ENCODE data around the gene SLC4A1AP.
"Not testable (repeated sequence)": the region's sequence is repeated elsewhere in the genome, so short reads cannot be mapped to it uniquely, and the experiment has no call there.

The SLC4A1AP gene

GRCh38 chr2:27663285-27664153, at the start of gene SLC4A1AP, which contains the start of gene SUPT7L:
Gene SLC4A1AP (plus strand): TSS chr2:27663889. CDS start chr2:27663915, 26 bp downstream.
Gene SUPT7L (minus strand): TSS chr2:27663614. CDS start chr2:27662192, 1,422 bp downstream.
- DNase-seq = peak; percentile 76

- no peak for DNase-seq
Measured at GRCh38 chr2:27613985-27614384, 49.7 kb upstream of the SLC4A1AP start.

- no peak for DNase-seq
Measured at GRCh38 chr2:27615316-27615715, 48.4 kb upstream of the SLC4A1AP start.

- no peak for DNase-seq
Measured at GRCh38 chr2:27621524-27621923, 42.2 kb upstream of the SLC4A1AP start.

- no peak for DNase-seq
Measured at GRCh38 chr2:27622921-27623384, 40.7 kb upstream of the SLC4A1AP start.

- DNase-seq = no peak
Measured at GRCh38 chr2:27624943-27625342, 38.7 kb upstream of the SLC4A1AP start.

GRCh38 chr2:27626323-27626722, 37.4 kb upstream of the SLC4A1AP start:
- DNase-seq = not testable (repeated sequence)

- DNase-seq = not testable (repeated sequence)
Measured at GRCh38 chr2:27626921-27627320, 36.8 kb upstream of the SLC4A1AP start.

GRCh38 chr2:27627963-27628766, 35.5 kb upstream of the SLC4A1AP start:
- peak; percentile 23 for DNase-seq

GRCh38 chr2:27628767-27629709, 34.7 kb upstream of the SLC4A1AP start, which contains the start of the genes CCDC121 and GPN1:
Gene CCDC121 (minus strand): TSS chr2:27629012. CDS start chr2:27627799, 1,213 bp downstream.
Gene GPN1 (plus strand): TSS chr2:27629050. CDS start chr2:27629059, 9 bp downstream.
- DNase-seq = peak; percentile 97

GRCh38 chr2:27630257-27630656, 33.4 kb upstream of the SLC4A1AP start:
- DNase-seq = not testable (repeated sequence)

- no peak for DNase-seq
Measured at GRCh38 chr2:27634291-27634690, 29.4 kb upstream of the SLC4A1AP start.

- DNase-seq = no peak
Measured at GRCh38 chr2:27636766-27637165, 26.9 kb upstream of the SLC4A1AP start.

- peak; percentile 27 for DNase-seq
Measured at GRCh38 chr2:27638037-27638637, 25.6 kb upstream of the SLC4A1AP start.

- peak; percentile 29 for DNase-seq
Measured at GRCh38 chr2:27638709-27639108, 25.0 kb upstream of the SLC4A1AP start.

- DNase-seq = no peak
Measured at GRCh38 chr2:27640722-27641245, 22.9 kb upstream of the SLC4A1AP start.

- no peak for DNase-seq
Measured at GRCh38 chr2:27645197-27645596, 18.5 kb upstream of the SLC4A1AP start.

- no peak for DNase-seq
Measured at GRCh38 chr2:27647289-27647688, 16.4 kb upstream of the SLC4A1AP start.

GRCh38 chr2:27647737-27648136, 16.0 kb upstream of the SLC4A1AP start:
- DNase-seq = no peak

GRCh38 chr2:27651056-27651455, 12.6 kb upstream of the SLC4A1AP start:
- DNase-seq = no peak

- DNase-seq = no peak
Measured at GRCh38 chr2:27652341-27652740, 11.3 kb upstream of the SLC4A1AP start.

Measured in stimulated activated CD4-positive, alpha-beta T cell treated with anti-CD3 and anti-CD28 coated beads, Interleukin-15, amount 100 ng/mL, for 24 hours (primary cell).